ENCODE data around the gene CUX1.

CUX1 gene

GRCh38 chr7:102119213-102119651 is 301.8 kb downstream of the CUX1 start:
- no peak for DNase-seq (ENCODE audit: low read depth, low spot score)
- Histone ChIP-seq H3K4me1 (ENCODE audit: insufficient read depth, insufficient read length) (peaks cover 7% of the 10 kb centered on the region), H3K9ac (ENCODE audit: insufficient read length, low read depth) (no peak overlapping the region), H3K27me3 (ENCODE audit: insufficient read depth, insufficient read length) (no peaks in the 10 kb centered on the region), H3K4me3 (ENCODE audit: insufficient read length, low read depth) (no peak overlapping the region), H3K9me3 (ENCODE audit: insufficient read depth, low read length) (no peaks in the 10 kb centered on the region), H3K36me3 (ENCODE audit: insufficient read depth, insufficient read length, low read length) (peaks cover 18% of the 10 kb centered on the region)
- TF ChIP-seq SUZ12 (IDR thresholded peaks at IDR 0.05; ENCODE audit: extremely low read depth, insufficient read depth, insufficient read length) (no peak), ZNF274 (IDR thresholded peaks at IDR 0.05; ENCODE audit: low read depth, low read length) (no peak), YY1 (IDR thresholded peaks at IDR 0.05; ENCODE audit: insufficient read depth, insufficient read length) (no peak)

- H3K9ac ChIP-seq (ENCODE audit: insufficient read length, low read depth), result no peak overlapping the region
- DNase-seq (ENCODE audit: low read depth, low spot score), result no peak
- peaks cover 18% of the 10 kb centered on the region for H3K36me3 ChIP-seq (ENCODE audit: insufficient read depth, insufficient read length, low read length)
Measured at GRCh38 chr7:102119925-102120324, 302.5 kb downstream of the CUX1 start.

GRCh38 chr7:102120666-102121195 is 303.3 kb downstream of the CUX1 start:
- H3K9me3 ChIP-seq (ENCODE audit: insufficient read depth, low read length), result no peaks in the 10 kb centered on the region
- DNase-seq (ENCODE audit: low read depth, low spot score), result no peak
- H3K9ac ChIP-seq (ENCODE audit: insufficient read length, low read depth), result no peak overlapping the region
- H3K27me3 ChIP-seq (ENCODE audit: insufficient read depth, insufficient read length), result no peaks in the 10 kb centered on the region
- TF ChIP-seq SUZ12 (IDR thresholded peaks at IDR 0.05; ENCODE audit: extremely low read depth, insufficient read depth, insufficient read length) (no peak), ZNF274 (IDR thresholded peaks at IDR 0.05; ENCODE audit: low read depth, low read length) (no peak)
- H3K36me3 ChIP-seq (ENCODE audit: insufficient read depth, insufficient read length, low read length), result peaks cover 11% of the 10 kb centered on the region
- H3K4me3 ChIP-seq (ENCODE audit: insufficient read length, low read depth), result no peak overlapping the region
- H3K4me1 ChIP-seq (ENCODE audit: insufficient read depth, insufficient read length), result peaks cover 7% of the 10 kb centered on the region

More at GRCh38 chr7:102119925-102120324, 302.5 kb downstream of the CUX1 start:
- TF ChIP-seq YY1 (IDR thresholded peaks at IDR 0.05; ENCODE audit: insufficient read depth, insufficient read length) (no peak), ZNF274 (IDR thresholded peaks at IDR 0.05; ENCODE audit: low read depth, low read length) (no peak), SUZ12 (IDR thresholded peaks at IDR 0.05; ENCODE audit: extremely low read depth, insufficient read depth, insufficient read length) (no peak)
- no peaks in the 10 kb centered on the region for H3K9me3 ChIP-seq (ENCODE audit: insufficient read depth, low read length)
- no peaks in the 10 kb centered on the region for H3K27me3 ChIP-seq (ENCODE audit: insufficient read depth, insufficient read length)
- H3K4me3 ChIP-seq (ENCODE audit: insufficient read length, low read depth), result no peak overlapping the region
- H3K4me1 ChIP-seq (ENCODE audit: insufficient read depth, insufficient read length), result peaks cover 7% of the 10 kb centered on the region

GRCh38 chr7:102122026-102122425 is 304.6 kb downstream of the CUX1 start:
- peaks cover 5% of the 10 kb centered on the region for H3K36me3 ChIP-seq (ENCODE audit: insufficient read depth, insufficient read length, low read length)
- H3K4me1 ChIP-seq (ENCODE audit: insufficient read depth, insufficient read length), result peaks cover 7% of the 10 kb centered on the region
- no peak overlapping the region for H3K4me3 ChIP-seq (ENCODE audit: insufficient read length, low read depth)
- no peaks in the 10 kb centered on the region for H3K27me3 ChIP-seq (ENCODE audit: insufficient read depth, insufficient read length)
- H3K9me3 ChIP-seq (ENCODE audit: insufficient read depth, low read length), result no peaks in the 10 kb centered on the region
- H3K9ac ChIP-seq (ENCODE audit: insufficient read length, low read depth), result no peak overlapping the region
- TF ChIP-seq SUZ12 (IDR thresholded peaks at IDR 0.05; ENCODE audit: extremely low read depth, insufficient read depth, insufficient read length), result no peak
- TF ChIP-seq YY1 (IDR thresholded peaks at IDR 0.05; ENCODE audit: insufficient read depth, insufficient read length), result no peak
- TF ChIP-seq ZNF274 (IDR thresholded peaks at IDR 0.05; ENCODE audit: low read depth, low read length), result no peak
- no peak for DNase-seq (ENCODE audit: low read depth, low spot score)

- DNase-seq (ENCODE audit: low read depth, low spot score), result peak; percentile 65
- H3K27me3 ChIP-seq (ENCODE audit: insufficient read depth, insufficient read length), result no peaks in the 10 kb centered on the region
- H3K9ac ChIP-seq (ENCODE audit: insufficient read length, low read depth), result peak overlapping the region; percentile 21
- TF ChIP-seq SUZ12 (IDR thresholded peaks at IDR 0.05; ENCODE audit: extremely low read depth, insufficient read depth, insufficient read length) (no peak), ZNF274 (IDR thresholded peaks at IDR 0.05; ENCODE audit: low read depth, low read length) (no peak), YY1 (IDR thresholded peaks at IDR 0.05; ENCODE audit: insufficient read depth, insufficient read length) (no peak)
- no peaks in the 10 kb centered on the region for H3K9me3 ChIP-seq (ENCODE audit: insufficient read depth, low read length)
- H3K36me3 ChIP-seq (ENCODE audit: insufficient read depth, insufficient read length, low read length), result peaks cover 3% of the 10 kb centered on the region
- no peak overlapping the region for H3K4me3 ChIP-seq (ENCODE audit: insufficient read length, low read depth)
- peaks cover 2% of the 10 kb centered on the region for H3K4me1 ChIP-seq (ENCODE audit: insufficient read depth, insufficient read length)
Measured at GRCh38 chr7:102125127-102125596, 307.7 kb downstream of the CUX1 start.

GRCh38 chr7:102128303-102128702 is 310.9 kb downstream of the CUX1 start:
- H3K9ac ChIP-seq (ENCODE audit: insufficient read length, low read depth), result no peak overlapping the region
- H3K36me3 ChIP-seq (ENCODE audit: insufficient read depth, insufficient read length, low read length), result peaks cover 3% of the 10 kb centered on the region
- DNase-seq (ENCODE audit: low read depth, low spot score), result no peak
- no peaks in the 10 kb centered on the region for H3K27me3 ChIP-seq (ENCODE audit: insufficient read depth, insufficient read length)
- TF ChIP-seq SUZ12 (IDR thresholded peaks at IDR 0.05; ENCODE audit: extremely low read depth, insufficient read depth, insufficient read length) (no peak), YY1 (IDR thresholded peaks at IDR 0.05; ENCODE audit: insufficient read depth, insufficient read length) (no peak), ZNF274 (IDR thresholded peaks at IDR 0.05; ENCODE audit: low read depth, low read length) (no peak)
- no peak overlapping the region for H3K4me3 ChIP-seq (ENCODE audit: insufficient read length, low read depth)
- no peaks in the 10 kb centered on the region for H3K4me1 ChIP-seq (ENCODE audit: insufficient read depth, insufficient read length)
- no peaks in the 10 kb centered on the region for H3K9me3 ChIP-seq (ENCODE audit: insufficient read depth, low read length)

GRCh38 chr7:102129636-102130370 is 312.4 kb downstream of the CUX1 start:
- H3K9me3 ChIP-seq (ENCODE audit: insufficient read depth, low read length), result no peaks in the 10 kb centered on the region
- H3K36me3 ChIP-seq (ENCODE audit: insufficient read depth, insufficient read length, low read length), result no peaks in the 10 kb centered on the region
- no peak overlapping the region for H3K4me3 ChIP-seq (ENCODE audit: insufficient read length, low read depth)
- no peak for TF ChIP-seq YY1 (IDR thresholded peaks at IDR 0.05; ENCODE audit: insufficient read depth, insufficient read length)
- TF ChIP-seq SUZ12 (IDR thresholded peaks at IDR 0.05; ENCODE audit: extremely low read depth, insufficient read depth, insufficient read length), result no peak
- H3K4me1 ChIP-seq (ENCODE audit: insufficient read depth, insufficient read length), result no peaks in the 10 kb centered on the region
- no peak overlapping the region for H3K9ac ChIP-seq (ENCODE audit: insufficient read length, low read depth)
- no peak for DNase-seq (ENCODE audit: low read depth, low spot score)
- no peaks in the 10 kb centered on the region for H3K27me3 ChIP-seq (ENCODE audit: insufficient read depth, insufficient read length)

All from NT2/D1 (cell line).